ENCODE results near the gene SIT1. TPM values are rescaled to one million over a fixed set of nuclear protein-coding genes. Genes with fewer than 3 reads are reported as not detected.

SIT1 gene
- total RNA-seq, 1 donor from 2014 or later = not detected

GRCh38 chr9:35656348-35656747 lies 5.6 kb upstream of the SIT1 start:
- H2AFZ ChIP-seq (ENCODE audit: low read depth, low read length) = no peak overlapping the region
- H3K79me2 ChIP-seq (ENCODE audit: insufficient read depth, low read length) = peaks cover 11% of the 10 kb centered on the region
- H3K4me1 Mint-ChIP-seq (ENCODE audit: low read depth, unreplicated experiment) = peaks cover 9% of the 10 kb centered on the region
- no peak overlapping the region for H3K9ac ChIP-seq (ENCODE audit: low read length)
- FAIRE-seq (no peak), DNase-seq (ENCODE audit: low read depth) (no peak)
- no peak overlapping the region for H3K4me3 Mint-ChIP-seq (ENCODE audit: unreplicated experiment)
- H3K27me3 ChIP-seq (ENCODE audit: insufficient read depth, low read length) = no peaks in the 10 kb centered on the region
- no peaks in the 10 kb centered on the region for H3K9me3 Mint-ChIP-seq (ENCODE audit: unreplicated experiment)
- no peak overlapping the region for H3K4me2 ChIP-seq (ENCODE audit: low read length)
- H3K36me3 Mint-ChIP-seq (ENCODE audit: low read depth, unreplicated experiment) = no peaks in the 10 kb centered on the region
- no peak overlapping the region for H3K4me3 ChIP-seq (ENCODE audit: insufficient read depth, low read depth, low read length)
- H3K27ac ChIP-seq (ENCODE audit: low read depth, low read length) = no peak overlapping the region
- peaks cover 2% of the 10 kb centered on the region for H3K36me3 ChIP-seq (ENCODE audit: insufficient read depth, low read length)
- no peaks in the 10 kb centered on the region for H3K9me3 ChIP-seq (ENCODE audit: insufficient read depth, low read depth, low read length)
- H3K4me1 ChIP-seq (ENCODE audit: insufficient read depth, low read length) = peaks cover 15% of the 10 kb centered on the region
- H3K27me3 Mint-ChIP-seq (ENCODE audit: low read depth, unreplicated experiment) = no peaks in the 10 kb centered on the region
- peaks cover 8% of the 10 kb centered on the region for H4K20me1 ChIP-seq (ENCODE audit: insufficient read depth, low read length)
- H3K27ac Mint-ChIP-seq (ENCODE audit: unreplicated experiment) = no peak overlapping the region
- TF ChIP-seq, protein P1, sequence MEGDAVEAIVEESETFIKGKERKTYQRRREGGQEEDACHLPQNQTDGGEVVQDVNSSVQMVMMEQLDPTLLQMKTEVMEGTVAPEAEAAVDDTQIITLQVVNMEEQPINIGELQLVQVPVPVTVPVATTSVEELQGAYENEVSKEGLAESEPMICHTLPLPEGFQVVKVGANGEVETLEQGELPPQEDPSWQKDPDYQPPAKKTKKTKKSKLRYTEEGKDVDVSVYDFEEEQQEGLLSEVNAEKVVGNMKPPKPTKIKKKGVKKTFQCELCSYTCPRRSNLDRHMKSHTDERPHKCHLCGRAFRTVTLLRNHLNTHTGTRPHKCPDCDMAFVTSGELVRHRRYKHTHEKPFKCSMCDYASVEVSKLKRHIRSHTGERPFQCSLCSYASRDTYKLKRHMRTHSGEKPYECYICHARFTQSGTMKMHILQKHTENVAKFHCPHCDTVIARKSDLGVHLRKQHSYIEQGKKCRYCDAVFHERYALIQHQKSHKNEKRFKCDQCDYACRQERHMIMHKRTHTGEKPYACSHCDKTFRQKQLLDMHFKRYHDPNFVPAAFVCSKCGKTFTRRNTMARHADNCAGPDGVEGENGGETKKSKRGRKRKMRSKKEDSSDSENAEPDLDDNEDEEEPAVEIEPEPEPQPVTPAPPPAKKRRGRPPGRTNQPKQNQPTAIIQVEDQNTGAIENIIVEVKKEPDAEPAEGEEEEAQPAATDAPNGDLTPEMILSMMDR (IDR thresholded peaks at IDR 0.05; ENCODE audit: insufficient read depth, low read depth, low read length) = no peak
- TF ChIP-seq EZH2 (IDR thresholded peaks at IDR 0.05; ENCODE audit: insufficient read depth, low read length) = no peak

DNA sequence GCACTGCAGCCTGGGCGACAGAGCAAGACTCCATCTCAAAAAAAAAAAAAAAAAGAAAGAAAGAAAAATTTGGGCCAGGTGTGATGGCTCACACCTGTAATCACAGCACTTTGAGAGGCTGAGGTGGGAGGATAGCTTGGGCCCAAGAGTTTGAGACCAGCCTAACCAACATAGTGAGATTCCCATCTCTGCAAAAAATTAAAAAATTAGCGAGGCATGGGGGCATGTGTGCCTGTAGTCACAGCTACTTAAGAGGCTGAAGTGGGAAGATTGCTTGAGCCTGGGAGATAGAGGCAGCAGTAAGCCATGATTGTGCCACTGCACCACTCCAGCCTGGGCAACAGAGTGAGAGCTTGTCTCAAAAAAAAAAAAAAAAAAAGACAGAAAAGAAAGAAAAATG lies 2.9 kb upstream of the SIT1 start:
- Histone ChIP-seq H3K9ac (ENCODE audit: low read length) (no peak overlapping the region), H3K36me3 (ENCODE audit: insufficient read depth, low read length) (no peaks in the 10 kb centered on the region), H3K4me3 (ENCODE audit: insufficient read depth, low read depth, low read length) (no peak overlapping the region), H3K27me3 (ENCODE audit: insufficient read depth, low read length) (no peaks in the 10 kb centered on the region), H3K4me1 (ENCODE audit: insufficient read depth, low read length) (peaks cover 15% of the 10 kb centered on the region), H3K79me2 (ENCODE audit: insufficient read depth, low read length) (peaks cover under 1% of the 10 kb centered on the region), H3K4me2 (ENCODE audit: low read length) (no peak overlapping the region), H2AFZ (ENCODE audit: low read depth, low read length) (no peak overlapping the region), H4K20me1 (ENCODE audit: insufficient read depth, low read length) (no peaks in the 10 kb centered on the region), H3K27ac (ENCODE audit: low read depth, low read length) (no peak overlapping the region), H3K9me3 (ENCODE audit: insufficient read depth, low read depth, low read length) (no peaks in the 10 kb centered on the region)
- no peak for TF ChIP-seq EZH2 (IDR thresholded peaks at IDR 0.05; ENCODE audit: insufficient read depth, low read length)
- TF ChIP-seq, protein P1 (IDR thresholded peaks at IDR 0.05; ENCODE audit: insufficient read depth, low read depth, low read length) = no peak
- Mint-ChIP-seq H3K27me3 (ENCODE audit: low read depth, unreplicated experiment) (no peaks in the 10 kb centered on the region), H3K4me1 (ENCODE audit: low read depth, unreplicated experiment) (peaks cover 6% of the 10 kb centered on the region), H3K4me3 (ENCODE audit: unreplicated experiment) (no peak overlapping the region), H3K27ac (ENCODE audit: unreplicated experiment) (no peak overlapping the region), H3K36me3 (ENCODE audit: low read depth, unreplicated experiment) (no peaks in the 10 kb centered on the region), H3K9me3 (ENCODE audit: unreplicated experiment) (no peaks in the 10 kb centered on the region)
- FAIRE-seq (no peak), DNase-seq (ENCODE audit: low read depth) (no peak)

DNA sequence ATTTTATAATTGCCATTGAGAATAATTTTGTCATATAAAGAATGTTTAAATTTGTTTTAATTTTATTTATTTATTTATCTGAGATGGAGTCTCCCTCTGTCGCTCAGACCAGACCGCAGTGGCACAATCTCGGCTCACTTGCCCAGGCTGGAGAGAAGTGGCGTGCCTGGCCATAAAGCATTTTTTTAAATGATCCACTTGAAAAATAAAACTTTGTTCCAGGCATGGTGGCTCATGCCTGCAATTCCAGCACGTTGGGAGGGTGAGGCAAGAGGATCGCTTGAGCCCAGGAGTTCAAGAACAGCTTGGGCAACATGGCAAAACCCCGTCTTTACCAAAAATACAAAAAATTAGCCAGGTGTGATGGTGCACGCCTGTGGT lies 2.1 kb upstream of the SIT1 start:
- Histone ChIP-seq H3K36me3 (ENCODE audit: insufficient read depth, low read length) (no peaks in the 10 kb centered on the region), H3K27me3 (ENCODE audit: insufficient read depth, low read length) (no peaks in the 10 kb centered on the region), H2AFZ (ENCODE audit: low read depth, low read length) (no peak overlapping the region), H3K9ac (ENCODE audit: low read length) (no peak overlapping the region), H3K4me3 (ENCODE audit: insufficient read depth, low read depth, low read length) (no peak overlapping the region), H3K9me3 (ENCODE audit: insufficient read depth, low read depth, low read length) (no peaks in the 10 kb centered on the region), H4K20me1 (ENCODE audit: insufficient read depth, low read length) (no peaks in the 10 kb centered on the region), H3K27ac (ENCODE audit: low read depth, low read length) (no peak overlapping the region), H3K79me2 (ENCODE audit: insufficient read depth, low read length) (no peaks in the 10 kb centered on the region), H3K4me2 (ENCODE audit: low read length) (no peak overlapping the region), H3K4me1 (ENCODE audit: insufficient read depth, low read length) (peaks cover 15% of the 10 kb centered on the region)
- Mint-ChIP-seq H3K9me3 (ENCODE audit: unreplicated experiment) (no peaks in the 10 kb centered on the region), H3K27me3 (ENCODE audit: low read depth, unreplicated experiment) (no peaks in the 10 kb centered on the region), H3K4me3 (ENCODE audit: unreplicated experiment) (no peak overlapping the region), H3K27ac (ENCODE audit: unreplicated experiment) (no peak overlapping the region), H3K36me3 (ENCODE audit: low read depth, unreplicated experiment) (no peaks in the 10 kb centered on the region), H3K4me1 (ENCODE audit: low read depth, unreplicated experiment) (peaks cover 8% of the 10 kb centered on the region)
- DNase-seq (ENCODE audit: low read depth) = no peak
- no peak for FAIRE-seq
- TF ChIP-seq, protein P1 (IDR thresholded peaks at IDR 0.05; ENCODE audit: insufficient read depth, low read depth, low read length) = no peak
- TF ChIP-seq EZH2 (IDR thresholded peaks at IDR 0.05; ENCODE audit: insufficient read depth, low read length) = no peak

All from astrocyte (in vitro differentiated cells and primary cell).